ENCODE results near the gene EDEM2.
"Not testable (repeated sequence)": the region's sequence is repeated elsewhere in the genome, so short reads cannot be mapped to it uniquely, and the experiment has no call there.

EDEM2 gene

GRCh38 chr20:35085477-35086225, 61.5 kb downstream of the EDEM2 start:
- DNase-seq (ENCODE audit: low spot score): no peak

DNA sequence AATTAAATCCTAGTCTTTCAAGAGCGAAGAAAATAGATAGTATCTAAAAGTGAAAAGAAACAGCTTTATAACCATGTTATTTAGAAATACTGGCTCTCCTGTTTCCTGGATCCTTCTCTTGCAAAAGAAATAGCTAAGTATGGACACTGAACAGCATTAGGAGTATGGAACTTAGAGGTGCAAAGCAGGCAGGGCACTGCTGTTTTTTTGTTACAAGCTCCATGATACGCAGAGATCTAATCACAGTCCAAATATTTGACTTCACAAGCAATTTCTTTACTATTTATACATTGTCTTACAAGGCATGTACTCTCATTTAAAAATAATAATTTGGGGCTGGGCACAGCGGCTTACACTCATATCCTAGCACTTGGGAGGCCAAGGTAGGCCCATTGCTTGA, 62.1 kb downstream of the EDEM2 start:
- no peak for DNase-seq (ENCODE audit: low spot score)

- not testable (repeated sequence) for DNase-seq (ENCODE audit: low spot score)
These were observed 66.8 kb downstream of the EDEM2 start for GRCh38 chr20:35080348-35080642.

DNA sequence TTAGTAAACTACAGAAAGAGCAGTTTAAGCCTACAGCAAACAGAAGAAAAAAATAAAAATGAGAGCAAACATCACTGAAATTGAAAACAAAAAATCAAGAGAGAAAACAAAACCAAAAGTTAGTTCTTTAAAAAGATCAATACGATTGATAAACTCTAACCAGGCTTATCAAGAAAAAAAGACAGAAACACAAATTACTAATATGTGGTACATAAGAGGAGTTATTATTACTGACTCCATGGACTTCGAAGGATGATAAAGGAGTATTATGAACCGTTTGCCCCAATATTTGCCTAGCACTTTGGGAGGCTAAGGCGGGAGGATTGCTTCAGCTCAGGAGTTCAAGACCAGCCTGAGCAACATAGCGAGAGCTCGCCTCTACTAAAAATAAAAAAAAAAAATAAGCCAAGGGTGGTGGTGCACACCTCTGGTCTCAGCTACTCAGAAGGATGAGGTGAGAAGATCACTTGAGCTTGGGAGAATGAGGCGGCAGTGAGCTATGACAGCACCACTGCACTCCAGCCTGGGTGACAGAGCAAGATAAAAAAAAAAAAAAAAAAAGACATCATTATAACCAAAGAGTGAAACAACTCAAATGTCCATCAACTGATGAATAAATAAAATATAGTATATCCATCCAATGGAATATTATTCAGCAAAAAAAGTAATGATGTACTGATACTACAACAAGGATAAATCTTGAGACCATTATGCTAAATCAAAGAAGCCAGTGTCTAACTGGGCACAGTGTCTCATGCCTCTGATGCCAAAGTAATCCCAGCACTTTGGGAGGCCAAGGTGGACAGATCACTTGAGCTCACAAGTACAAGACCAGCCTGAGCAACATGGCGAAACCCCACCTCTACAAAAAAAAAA, 67.4 kb downstream of the EDEM2 start:
- no peak for DNase-seq (ENCODE audit: low spot score)

- no peak for DNase-seq (ENCODE audit: low spot score)
These were observed 69.3 kb downstream of the EDEM2 start for GRCh38 chr20:35077872-35078271.

- DNase-seq (ENCODE audit: low spot score): no peak
These were observed 69.8 kb downstream of the EDEM2 start for GRCh38 chr20:35077341-35077740.

DNA sequence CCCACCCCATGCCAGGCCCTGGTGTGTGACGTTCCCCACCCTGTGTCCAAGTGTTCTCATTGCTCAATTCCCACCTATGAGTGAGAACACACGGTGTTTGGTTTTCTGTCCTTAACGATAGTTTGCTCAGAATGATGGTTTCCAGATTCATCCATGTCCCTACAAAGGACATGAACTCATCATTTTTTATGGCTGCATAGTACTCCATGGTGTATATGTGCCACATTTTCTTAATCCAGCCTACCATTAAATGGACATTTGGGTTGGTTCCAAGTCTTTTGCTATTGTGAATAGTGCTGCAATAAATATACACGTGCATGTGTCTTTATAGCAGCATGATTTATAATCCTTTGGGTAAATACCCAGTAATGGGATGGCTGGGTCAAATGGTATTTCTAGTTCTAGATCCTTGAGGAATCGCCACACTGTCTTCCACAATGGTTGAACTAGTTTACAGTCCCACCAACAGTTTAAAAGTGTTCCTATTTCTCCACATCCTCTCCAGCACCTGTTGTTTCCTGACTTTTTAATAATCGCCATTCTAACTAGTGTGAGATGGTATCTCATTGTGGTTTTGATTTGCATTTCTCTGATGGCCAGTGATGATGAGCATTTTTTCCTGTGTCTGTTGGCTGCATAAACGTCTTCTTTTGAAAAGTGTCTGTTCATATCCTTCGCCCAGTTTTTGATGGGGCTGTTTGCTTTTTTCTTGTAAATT, 75.5 kb downstream of the EDEM2 start:
- not testable (repeated sequence) for DNase-seq (ENCODE audit: low spot score)

DNA sequence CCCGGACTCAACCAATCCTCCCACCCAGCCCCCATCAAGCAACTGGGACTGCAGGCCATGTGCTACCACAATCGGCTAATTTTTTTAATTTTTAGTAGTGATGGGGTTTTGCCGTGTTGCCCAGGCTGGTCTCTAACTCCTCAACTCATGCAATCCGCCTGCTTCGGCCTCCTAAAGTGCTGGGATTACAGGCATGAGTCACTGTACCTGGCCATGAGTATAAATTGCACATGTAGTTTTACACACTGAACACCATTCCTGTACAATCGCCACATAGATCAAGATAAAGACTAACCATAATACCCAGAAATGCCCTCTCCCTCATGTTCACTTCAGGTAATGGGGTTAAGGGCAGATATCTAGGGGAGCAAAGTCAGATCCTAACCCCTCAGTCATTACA, 80.9 kb downstream of the EDEM2 start:
- DNase-seq (ENCODE audit: low spot score): no peak
